ENCODE results near the gene NME9. TPM values are rescaled to one million over a fixed set of nuclear protein-coding genes. Genes with fewer than 3 reads are reported as not detected.

NME9 gene
- total RNA-seq = not detected in 2 replicates

GRCh38 chr3:138329127-138329983, at the start of gene NME9:
Gene NME9 (minus strand): TSS chr3:138329851. CDS start chr3:138329335, 516 bp downstream.

GRCh38 chr3:138347960-138348753, 18.5 kb upstream of the NME9 start, which contains the start of gene MRAS:
Gene MRAS (plus strand): TSS chr3:138348579. CDS start chr3:138372884, 24,305 bp downstream.

Other genes with a start within 250 kb of the NME9 start
- gene DZIP1L, start 214.2 kb downstream of the NME9 start, total RNA-seq = 18.2 and 26.0 TPM in 2 replicates
- not detected in 2 replicates for gene A4GNT, start 197.5 kb downstream of the NME9 start, total RNA-seq
- gene DBR1, start 154.9 kb downstream of the NME9 start, total RNA-seq = 14.9 and 17.7 TPM in 2 replicates
- 34.3 and 46.0 TPM in 2 replicates for gene ARMC8, start 142.6 kb downstream of the NME9 start, total RNA-seq
- gene MRAS, start 18.7 kb upstream of the NME9 start, total RNA-seq = 39.7 and 42.7 TPM in 2 replicates
- gene ESYT3, start 104.8 kb upstream of the NME9 start, total RNA-seq = 0.12 and 0.26 TPM in 2 replicates

Measured in aortic smooth muscle cell (primary cell).